ENCODE measurements around the gene DYNC1I1.

DYNC1I1 gene

GRCh38 chr7:95805909-95806308 is 33.6 kb downstream of the DYNC1I1 start:
- no peak overlapping the region for H3K4me3 ChIP-seq (ENCODE audit: low read length, poor library complexity, severe bottlenecking)
- no peaks in the 10 kb centered on the region for H3K27me3 ChIP-seq (ENCODE audit: insufficient read depth, low read length, poor library complexity, severe bottlenecking)
- H2AFZ ChIP-seq (ENCODE audit: low read length): no peak overlapping the region
- no peaks in the 10 kb centered on the region for H3K9me3 ChIP-seq (ENCODE audit: insufficient read depth, low read depth, low read length)
- H3K36me3 ChIP-seq (ENCODE audit: insufficient read depth, low read length): no peaks in the 10 kb centered on the region
- H4K20me1 ChIP-seq (ENCODE audit: insufficient read depth, low read length, poor library complexity, severe bottlenecking): no peaks in the 10 kb centered on the region
- H3K4me2 ChIP-seq (ENCODE audit: low read depth, low read length, poor library complexity, severe bottlenecking): no peak overlapping the region
- TF ChIP-seq EZH2phosphoT487 (IDR thresholded peaks at IDR 0.05; ENCODE audit: borderline replicate concordance): no peak
- TF ChIP-seq CTCF (conservative IDR thresholded peaks at IDR 0.05; ENCODE audit: low read length): no peak
- no peaks in the 10 kb centered on the region for H3F3A ChIP-seq (ENCODE audit: low read depth)
- H3K9ac ChIP-seq (ENCODE audit: low read depth, low read length, poor library complexity, severe bottlenecking): no peak overlapping the region
- no peaks in the 10 kb centered on the region for H3K4me1 ChIP-seq (ENCODE audit: insufficient read depth, low read length, poor library complexity, severe bottlenecking)
- H3K79me2 ChIP-seq (ENCODE audit: insufficient read depth, low read length): no peaks in the 10 kb centered on the region
- no peaks in the 10 kb centered on the region for H3K9me2 ChIP-seq (replicated peaks; ENCODE audit: low read depth, low read length)

GRCh38 chr7:95808396-95808795 is 36.0 kb downstream of the DYNC1I1 start:
- H3K4me3 ChIP-seq (ENCODE audit: low read length, poor library complexity, severe bottlenecking): no peak overlapping the region
- TF ChIP-seq EZH2phosphoT487 (IDR thresholded peaks at IDR 0.05; ENCODE audit: borderline replicate concordance) (no peak), CTCF (conservative IDR thresholded peaks at IDR 0.05; ENCODE audit: low read length) (no peak)
- no peaks in the 10 kb centered on the region for H4K20me1 ChIP-seq (ENCODE audit: insufficient read depth, low read length, poor library complexity, severe bottlenecking)

DNA sequence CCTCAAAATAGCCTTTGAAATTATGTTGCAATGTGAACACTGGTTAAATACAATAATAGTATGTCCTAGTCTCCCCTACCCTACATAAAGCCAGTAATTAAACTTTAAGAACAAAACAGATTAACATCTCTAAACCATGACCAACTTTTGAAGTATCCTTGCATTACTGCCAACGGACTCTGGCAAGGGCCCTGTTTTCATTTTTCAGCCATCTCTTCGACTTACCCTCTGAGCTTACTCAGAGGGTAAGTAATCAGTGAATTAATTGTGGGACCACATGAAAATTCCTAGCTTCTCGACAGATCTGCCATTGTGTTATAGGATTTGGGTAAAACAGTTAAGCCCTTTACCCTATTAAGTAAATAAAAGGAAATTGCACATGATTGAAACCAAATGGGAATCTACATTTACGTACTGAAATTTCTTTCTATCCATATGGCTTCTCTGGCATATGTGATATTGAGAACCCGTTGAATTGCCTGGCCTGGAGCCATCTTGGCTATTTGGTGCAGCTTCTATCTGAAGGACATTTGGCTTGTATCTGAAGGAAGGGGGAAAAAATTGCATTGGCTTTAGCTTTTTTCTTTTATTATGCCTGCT is 39.6 kb downstream of the DYNC1I1 start:
- Histone ChIP-seq H3K36me3 (ENCODE audit: insufficient read depth, low read length) (no peaks in the 10 kb centered on the region), H3K9me3 (ENCODE audit: insufficient read depth, low read depth, low read length) (no peaks in the 10 kb centered on the region), H3K4me3 (ENCODE audit: low read length, poor library complexity, severe bottlenecking) (no peak overlapping the region), H4K20me1 (ENCODE audit: insufficient read depth, low read length, poor library complexity, severe bottlenecking) (no peaks in the 10 kb centered on the region), H2AFZ (ENCODE audit: low read length) (no peak overlapping the region), H3K4me2 (ENCODE audit: low read depth, low read length, poor library complexity, severe bottlenecking) (no peak overlapping the region), H3K4me1 (ENCODE audit: insufficient read depth, low read length, poor library complexity, severe bottlenecking) (no peaks in the 10 kb centered on the region), H3K9ac (ENCODE audit: low read depth, low read length, poor library complexity, severe bottlenecking) (no peak overlapping the region), H3K27me3 (ENCODE audit: insufficient read depth, low read length, poor library complexity, severe bottlenecking) (no peaks in the 10 kb centered on the region), H3K9me2 (replicated peaks; ENCODE audit: low read depth, low read length) (no peaks in the 10 kb centered on the region), H3F3A (ENCODE audit: low read depth) (no peaks in the 10 kb centered on the region), H3K79me2 (ENCODE audit: insufficient read depth, low read length) (no peaks in the 10 kb centered on the region)
- no peak for TF ChIP-seq CTCF (conservative IDR thresholded peaks at IDR 0.05; ENCODE audit: low read length)
- TF ChIP-seq EZH2phosphoT487 (IDR thresholded peaks at IDR 0.05; ENCODE audit: borderline replicate concordance): no peak

More at GRCh38 chr7:95808396-95808795, 36.0 kb downstream of the DYNC1I1 start:
- H3K9ac ChIP-seq (ENCODE audit: low read depth, low read length, poor library complexity, severe bottlenecking): no peak overlapping the region
- H3K4me2 ChIP-seq (ENCODE audit: low read depth, low read length, poor library complexity, severe bottlenecking): no peak overlapping the region
- no peaks in the 10 kb centered on the region for H3K36me3 ChIP-seq (ENCODE audit: insufficient read depth, low read length)
- H3K79me2 ChIP-seq (ENCODE audit: insufficient read depth, low read length): no peaks in the 10 kb centered on the region
- no peaks in the 10 kb centered on the region for H3K9me3 ChIP-seq (ENCODE audit: insufficient read depth, low read depth, low read length)
- H2AFZ ChIP-seq (ENCODE audit: low read length): no peak overlapping the region
- H3K4me1 ChIP-seq (ENCODE audit: insufficient read depth, low read length, poor library complexity, severe bottlenecking): no peaks in the 10 kb centered on the region
- no peaks in the 10 kb centered on the region for H3K9me2 ChIP-seq (replicated peaks; ENCODE audit: low read depth, low read length)
- no peaks in the 10 kb centered on the region for H3F3A ChIP-seq (ENCODE audit: low read depth)
- H3K27me3 ChIP-seq (ENCODE audit: insufficient read depth, low read length, poor library complexity, severe bottlenecking): no peaks in the 10 kb centered on the region

All from Loucy (cell line).